NOMO-1 treated with DMSO at 0.1 percent for 48 hours (cell line): Measurements from ENCODE around the gene LHFPL6.

Experiments used
- DNase-seq: peaks from one replicate; lab custom pipeline; 2025; ENCODE audit not compliant: unreplicated experiment; lab: John Stamatoyannopoulos, UW

LHFPL6 gene

DNA sequence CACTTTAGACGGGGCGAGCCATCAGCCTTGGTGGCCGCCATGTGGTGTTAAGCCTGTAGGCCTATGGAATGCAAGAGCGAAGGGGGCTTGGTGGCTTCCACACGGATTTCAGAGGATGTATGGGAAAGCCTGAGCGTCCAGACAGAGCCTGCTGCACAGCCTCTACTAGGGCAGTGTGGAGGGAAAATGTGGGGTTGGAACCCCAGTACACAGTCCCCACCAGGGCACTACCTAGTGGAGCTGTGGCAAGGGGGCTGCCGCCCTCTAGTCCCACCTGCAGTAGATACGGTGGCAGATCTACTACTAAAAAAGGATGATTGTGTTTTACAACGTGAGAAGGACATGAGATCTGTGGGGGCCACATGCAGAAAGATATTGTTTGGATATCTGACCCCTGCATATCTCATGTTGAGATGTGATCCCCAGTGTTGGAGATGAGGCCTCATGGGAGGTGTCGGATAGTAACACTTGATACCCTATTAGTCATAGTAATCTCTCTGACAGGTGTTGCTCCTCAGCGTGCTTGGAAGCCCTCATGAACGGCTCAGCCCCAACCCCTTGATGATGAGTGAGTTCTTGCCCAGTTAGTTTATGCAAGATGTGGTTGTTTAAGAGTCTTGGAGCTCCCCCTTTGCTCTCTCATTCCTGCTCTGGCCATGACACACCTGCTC, 45.6 kb downstream of the LHFPL6 start:
- DNase-seq, result no peak

DNA sequence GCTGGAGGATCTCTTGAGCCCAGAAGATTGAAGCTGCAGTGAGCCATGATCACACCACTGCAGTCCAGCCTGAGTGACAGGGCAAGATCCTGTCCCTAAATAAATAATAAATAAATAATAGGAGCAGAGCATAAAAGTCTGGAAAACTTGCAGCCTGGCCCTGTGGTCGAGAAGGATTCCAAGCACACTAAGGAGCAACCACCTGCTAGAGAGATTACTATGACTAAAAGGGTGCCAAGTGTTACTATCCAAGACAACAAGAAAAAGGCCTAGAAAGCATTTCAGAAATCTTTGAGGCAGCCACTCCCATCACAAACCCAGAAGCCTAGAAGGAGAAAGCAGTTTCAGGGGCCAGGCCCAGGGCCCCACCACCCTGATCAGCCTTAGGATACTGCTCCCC, 46.1 kb downstream of the LHFPL6 start:
- no peak for DNase-seq

DNA sequence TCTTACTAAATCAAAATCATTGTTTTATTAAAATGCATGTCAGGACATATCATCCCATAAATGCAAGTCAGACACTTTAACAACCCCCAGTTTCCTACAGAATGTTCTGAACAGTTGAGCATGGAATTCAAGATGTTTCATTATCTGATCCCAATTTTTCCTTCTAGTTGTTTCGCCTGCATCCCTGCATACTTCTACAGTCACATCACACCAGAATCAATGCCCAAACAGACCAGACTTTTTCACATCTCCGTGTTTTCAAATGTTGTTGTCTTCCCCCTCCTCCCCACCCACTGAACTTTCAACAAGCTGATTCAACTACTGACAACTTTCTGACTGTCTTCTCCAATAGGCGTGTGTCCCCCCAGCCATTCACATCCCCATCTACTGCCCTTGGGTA, 48.6 kb downstream of the LHFPL6 start:
- DNase-seq, result no peak

DNA sequence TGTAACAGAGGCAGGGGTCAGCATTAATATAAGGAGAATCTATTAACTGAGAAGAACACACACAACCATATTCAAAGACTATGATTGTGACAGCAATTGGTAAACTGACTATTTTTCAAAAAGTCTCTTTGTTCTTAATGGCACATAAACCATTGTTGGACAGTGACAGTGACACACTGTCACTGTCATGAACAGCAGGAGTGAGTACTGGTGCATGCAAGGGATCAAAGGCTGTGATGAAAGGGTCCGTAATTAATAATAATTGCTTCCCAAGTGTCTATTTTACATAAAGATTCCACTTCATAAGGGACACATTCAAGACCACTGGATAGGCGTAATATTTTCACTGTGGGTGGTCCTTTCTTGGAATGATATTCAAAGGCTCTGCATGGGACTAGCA, 50.7 kb downstream of the LHFPL6 start:
- no peak for DNase-seq

DNA sequence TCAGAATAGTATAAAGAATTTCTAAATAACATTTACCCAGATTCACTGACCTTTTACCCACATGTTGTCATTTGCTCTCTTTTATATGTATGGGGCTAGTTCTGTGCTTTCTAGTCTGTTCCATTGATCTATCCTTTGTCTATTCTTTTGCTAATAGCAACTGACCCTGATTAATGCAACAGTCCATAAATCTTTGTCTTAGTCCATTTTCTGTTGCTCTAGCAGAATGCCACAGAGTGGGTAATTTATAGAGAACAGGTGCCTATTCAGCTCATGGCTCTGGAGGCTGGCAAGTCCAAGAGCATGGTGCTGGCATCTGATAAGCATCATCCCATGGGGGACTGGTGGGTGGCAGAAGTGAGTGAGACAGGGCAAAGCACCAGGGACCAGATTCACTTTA, 52.1 kb downstream of the LHFPL6 start:
- no peak for DNase-seq

DNA sequence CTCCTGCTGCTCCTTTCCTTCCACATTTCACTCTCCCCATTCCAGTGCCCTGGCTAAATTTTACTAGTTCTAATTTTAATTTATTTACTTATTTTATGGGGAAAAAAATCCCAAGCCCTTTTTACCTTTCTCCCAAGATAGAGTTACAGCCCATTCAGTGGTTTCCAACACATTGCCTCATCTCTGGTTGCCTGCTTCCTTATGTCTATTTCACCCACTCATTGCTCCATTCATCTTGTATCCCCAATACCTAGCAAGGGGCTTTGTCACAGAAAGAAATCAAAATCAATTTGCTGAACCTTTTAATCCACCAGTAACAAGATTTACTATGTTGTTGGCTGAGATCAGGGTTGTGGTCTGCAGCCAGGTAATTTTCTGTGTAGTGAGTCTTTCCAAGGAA, 55.9 kb downstream of the LHFPL6 start:
- no peak for DNase-seq

DNA sequence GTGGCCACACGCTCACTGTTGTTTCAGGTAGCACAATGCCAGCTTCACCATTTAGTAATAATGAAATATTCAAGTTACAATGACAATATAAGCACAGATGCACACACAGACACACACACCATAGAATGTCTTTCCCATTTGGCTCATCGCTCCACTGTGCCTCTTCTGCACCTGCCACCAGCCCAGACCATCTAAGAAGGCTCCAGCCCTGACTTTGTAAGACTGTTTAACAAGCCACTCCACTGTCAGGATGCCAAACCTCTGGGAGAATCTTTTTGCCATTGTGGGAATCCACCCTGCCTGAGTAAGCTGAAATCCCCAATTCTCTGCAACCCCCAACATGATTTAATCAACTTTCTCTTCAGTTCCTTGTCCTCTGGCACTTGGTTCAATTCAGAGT, 60.6 kb downstream of the LHFPL6 start:
- no peak for DNase-seq

DNA sequence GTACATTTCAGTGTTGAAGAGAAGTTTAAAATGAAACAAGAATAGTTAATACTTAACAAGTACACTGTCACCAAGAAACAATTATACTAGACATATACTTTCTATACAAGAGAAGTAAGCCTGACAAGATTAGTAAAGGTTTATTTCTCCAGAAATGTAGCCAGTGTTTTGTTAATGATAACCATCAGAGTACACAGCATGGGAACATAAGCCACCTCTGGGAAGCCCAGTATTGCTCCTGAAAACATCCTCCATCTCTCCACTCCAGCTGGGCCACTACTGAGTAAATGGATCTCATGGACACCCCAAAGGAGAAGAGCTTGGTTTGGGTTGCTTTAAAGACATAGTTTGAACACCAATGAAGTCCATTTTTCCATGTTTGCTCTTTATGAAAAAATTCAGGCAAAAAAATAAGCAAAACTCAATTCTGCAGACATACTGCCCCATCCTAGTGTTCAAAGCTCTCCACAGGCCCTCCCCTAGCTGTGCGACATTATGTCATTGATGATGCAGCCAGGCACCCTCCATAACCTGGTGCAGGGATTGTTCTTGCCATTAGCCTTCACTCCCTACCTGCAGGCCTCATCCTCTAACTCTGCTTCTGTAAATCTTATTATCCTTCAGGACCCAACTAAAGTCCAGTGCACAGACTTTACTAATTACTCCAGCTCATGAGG, 61.9 kb downstream of the LHFPL6 start:
- no peak for DNase-seq

DNA sequence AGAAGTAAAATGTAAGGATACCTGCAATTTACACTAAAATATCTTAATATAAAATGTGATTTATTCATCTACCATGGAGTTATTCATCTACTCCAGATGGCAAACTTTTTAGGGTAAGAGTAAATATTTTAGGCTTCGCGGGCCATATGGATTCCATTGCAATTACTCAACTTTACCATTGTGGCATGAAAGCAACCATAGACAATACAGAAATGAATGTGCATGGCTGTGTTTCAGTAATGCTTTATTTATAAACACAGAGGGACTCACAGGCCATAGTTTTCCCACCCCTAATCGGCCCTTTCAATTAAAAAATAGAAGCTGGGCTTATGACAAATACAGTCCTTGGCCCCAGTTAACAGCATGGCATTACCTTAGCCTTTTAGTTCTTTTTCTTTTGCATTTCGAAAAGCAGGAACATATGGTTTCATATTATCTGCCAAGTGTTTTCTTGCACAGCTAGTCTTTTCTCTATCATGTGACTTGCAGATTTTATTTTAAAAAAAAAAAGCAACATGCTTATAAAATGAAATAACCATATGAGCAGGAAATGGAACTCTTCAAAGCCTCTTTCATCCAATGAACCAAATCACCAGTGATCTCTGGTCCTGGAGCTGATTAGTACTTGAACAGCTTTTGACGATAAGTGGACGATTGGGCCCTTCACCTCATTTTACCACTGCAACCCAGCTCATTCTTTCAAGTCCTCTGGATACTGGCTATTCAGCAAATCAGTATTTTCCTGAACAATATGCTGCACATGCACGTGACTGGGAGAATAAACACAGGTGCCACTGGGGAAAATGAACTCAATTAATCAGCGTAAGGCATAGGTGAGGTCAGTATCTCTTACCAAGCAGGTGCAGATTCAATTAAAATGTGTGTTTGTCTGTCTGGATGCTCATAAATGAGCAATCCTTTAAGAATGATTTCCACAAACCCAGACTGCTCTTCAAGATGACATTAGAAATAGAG, 63.9 kb downstream of the LHFPL6 start:
- DNase-seq, result no peak

DNA sequence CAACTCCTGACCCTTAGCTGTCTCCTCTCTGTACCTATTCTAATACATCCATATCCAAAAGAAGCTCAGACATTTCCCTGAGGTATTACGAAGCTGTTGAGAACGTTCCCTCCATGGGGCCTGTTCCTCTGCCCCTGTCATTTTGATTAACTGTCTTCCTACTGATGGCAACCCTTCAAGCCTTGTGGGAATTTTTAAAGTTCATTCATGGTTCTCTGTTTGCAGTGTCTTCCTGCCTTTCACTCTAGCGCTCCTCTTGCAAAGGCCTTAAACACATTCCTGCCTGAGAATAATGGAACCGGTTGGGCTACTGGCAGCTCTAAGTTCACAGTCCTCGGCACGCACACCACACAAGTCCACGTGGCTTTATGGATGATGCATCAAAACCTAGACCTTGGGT, 66.1 kb downstream of the LHFPL6 start:
- no peak for DNase-seq

DNA sequence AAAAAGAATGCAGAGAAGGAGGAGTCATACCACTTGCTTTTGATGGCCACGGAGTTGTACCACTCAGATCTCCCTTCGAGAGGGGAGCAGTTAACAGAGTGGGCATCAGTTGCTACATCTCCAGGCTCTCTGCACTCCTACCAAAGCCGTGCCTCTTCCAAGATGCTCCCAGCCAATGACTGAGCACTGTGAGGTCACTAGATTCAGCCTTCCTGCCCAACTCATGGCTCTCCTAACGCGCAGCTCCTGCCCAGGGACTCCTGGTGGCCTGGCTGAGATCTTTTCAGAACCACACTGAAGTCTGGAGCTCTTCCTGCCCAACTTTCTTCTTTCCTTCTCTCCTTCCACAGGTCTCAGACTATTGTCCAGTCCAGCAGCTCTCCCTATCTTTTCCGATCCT, 66.7 kb downstream of the LHFPL6 start:
- no peak for DNase-seq

DNA sequence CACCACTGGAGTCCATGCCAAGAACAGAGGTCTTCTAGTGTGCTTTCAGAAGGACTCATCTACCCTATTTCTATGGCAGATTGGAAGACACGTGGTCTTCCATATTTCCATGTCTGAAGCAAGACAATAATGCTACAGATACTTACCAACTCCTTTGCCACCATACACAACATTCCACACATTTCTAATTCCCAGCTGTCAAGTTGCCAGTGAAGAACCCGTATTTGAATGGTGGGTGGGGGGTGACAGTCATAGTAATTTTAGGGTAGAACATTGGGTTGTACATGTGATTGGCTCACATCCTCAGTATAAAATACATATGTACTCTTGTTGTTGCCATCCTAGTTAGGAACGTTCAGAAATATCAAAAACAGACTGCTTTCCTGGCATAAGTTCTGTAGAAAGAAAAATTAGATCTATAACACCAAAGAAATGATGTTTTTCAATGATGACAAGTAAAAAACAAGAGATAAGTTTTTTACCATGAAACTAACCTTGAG, 69.3 kb downstream of the LHFPL6 start:
- DNase-seq, result no peak

DNA sequence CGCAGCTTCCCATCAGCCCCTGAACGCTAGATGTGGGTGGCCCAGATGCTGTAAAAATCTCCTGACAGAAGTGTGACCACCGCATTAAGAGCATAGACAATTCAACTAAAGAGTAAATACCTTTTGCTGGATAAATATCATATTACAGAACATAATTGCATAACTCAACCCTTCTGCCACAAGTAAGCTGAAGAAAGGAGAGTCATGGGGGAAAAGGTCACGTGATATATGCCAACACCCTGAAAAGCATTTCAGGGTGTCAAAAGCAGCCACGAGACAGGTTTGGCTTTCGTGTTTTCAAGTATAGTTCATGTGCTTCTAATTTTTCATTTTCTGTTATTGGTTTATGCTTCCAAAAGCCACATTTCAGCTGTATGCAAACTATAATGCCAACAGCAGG, 71.3 kb downstream of the LHFPL6 start:
- DNase-seq, result no peak

DNA sequence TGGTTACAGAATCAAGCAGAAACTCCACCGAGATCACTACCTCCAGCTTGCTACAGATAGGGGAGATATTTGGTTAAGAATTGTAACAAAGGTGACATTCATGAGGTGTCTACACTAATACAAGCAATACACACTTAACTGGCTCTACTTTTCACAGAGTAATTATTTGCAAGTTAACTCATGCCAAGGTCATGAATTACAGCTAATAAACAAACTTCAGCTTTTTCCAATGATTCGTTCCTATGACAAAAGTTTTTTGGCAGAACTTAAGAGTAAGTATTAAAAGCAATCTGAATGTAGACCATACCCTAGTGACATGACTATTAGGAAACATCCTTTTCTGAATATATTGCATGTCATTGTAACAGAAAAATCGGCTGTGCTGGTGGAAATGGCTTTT, 72.1 kb downstream of the LHFPL6 start:
- no peak for DNase-seq

DNA sequence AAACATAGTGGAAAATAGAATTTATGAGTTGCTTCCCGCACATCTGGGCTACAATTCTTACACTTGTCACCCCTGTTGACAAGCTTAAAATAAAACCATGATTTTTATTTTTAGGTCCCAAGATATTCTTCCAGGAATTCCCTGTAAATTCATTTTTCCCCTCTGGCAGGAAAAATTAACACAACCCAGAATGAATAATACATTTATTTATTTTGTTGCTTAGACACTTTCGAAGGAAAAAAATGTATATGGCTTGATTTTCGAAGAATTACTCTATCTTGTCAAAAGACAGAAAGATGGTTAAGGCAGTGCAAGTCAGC, 74.4 kb downstream of the LHFPL6 start:
- DNase-seq, result no peak

DNA sequence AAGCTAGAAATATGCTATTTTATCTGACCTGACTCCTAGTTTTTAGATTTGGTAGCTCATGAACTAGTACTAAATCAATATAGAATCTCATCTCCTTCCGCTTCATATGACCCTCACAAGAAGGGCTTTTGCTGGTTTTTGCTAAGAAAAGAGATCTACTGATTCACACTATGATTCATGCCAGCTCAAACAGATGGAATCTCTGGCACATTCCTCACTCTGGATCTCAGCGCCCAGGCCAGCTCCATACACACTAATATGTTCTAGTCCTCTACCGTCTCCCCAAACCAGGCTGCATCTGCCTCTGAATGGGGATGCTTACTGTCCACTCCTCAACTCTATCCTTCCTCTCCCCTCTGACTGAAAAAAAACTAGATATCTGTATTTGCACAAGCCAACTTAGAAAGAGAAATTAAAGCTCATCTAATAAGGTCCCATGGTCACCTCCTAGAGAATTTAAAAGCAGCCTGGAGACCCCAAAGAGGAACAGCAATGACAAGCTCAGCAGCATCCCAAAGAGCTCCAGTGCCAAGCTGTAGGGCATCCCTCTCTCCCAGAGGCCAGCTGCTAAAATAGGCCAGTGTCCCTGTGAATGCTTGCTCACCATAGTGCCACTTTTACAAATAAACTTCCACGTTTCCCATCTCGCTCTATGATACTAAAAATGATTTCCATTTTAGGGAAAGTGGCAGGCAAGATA, 74.9 kb downstream of the LHFPL6 start:
- no peak for DNase-seq

DNA sequence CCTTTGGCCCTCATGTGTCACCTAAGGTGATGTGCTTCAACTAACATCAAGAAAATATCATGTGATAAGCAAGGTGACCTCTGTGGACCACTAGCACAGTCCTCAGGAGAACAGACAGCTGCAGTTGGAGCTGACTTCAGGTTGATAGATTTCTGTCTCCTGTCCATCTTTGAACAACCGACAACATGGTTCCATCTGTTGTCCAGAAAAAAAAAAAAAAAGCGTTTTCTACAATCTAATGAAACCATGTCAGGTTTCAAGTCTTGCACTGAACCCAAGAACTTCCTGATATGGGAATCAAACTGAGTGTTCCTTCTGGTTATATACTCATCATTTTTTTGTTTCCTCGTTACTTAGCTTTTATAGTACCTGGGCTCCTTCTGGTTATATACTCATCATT, 75.7 kb downstream of the LHFPL6 start:
- no peak for DNase-seq

DNA sequence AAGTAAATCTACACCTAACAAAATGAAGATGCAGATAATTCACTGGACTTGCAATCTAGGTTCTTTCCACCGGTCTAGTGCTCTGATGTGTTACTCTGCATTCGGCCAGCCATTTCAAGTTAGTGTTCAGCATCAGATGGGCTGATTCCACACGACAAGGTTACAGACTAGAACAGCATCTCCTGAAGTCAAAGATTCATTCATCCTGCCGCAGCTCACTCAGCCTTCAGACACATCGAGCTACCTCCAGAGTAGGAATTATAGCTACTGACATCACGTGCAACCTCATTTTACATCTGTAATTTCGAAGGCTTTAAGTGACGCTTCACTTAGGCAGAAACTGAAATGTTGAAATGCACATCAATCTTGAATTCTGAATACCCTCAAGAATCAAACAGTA, 76.5 kb downstream of the LHFPL6 start:
- DNase-seq, result no peak

DNA sequence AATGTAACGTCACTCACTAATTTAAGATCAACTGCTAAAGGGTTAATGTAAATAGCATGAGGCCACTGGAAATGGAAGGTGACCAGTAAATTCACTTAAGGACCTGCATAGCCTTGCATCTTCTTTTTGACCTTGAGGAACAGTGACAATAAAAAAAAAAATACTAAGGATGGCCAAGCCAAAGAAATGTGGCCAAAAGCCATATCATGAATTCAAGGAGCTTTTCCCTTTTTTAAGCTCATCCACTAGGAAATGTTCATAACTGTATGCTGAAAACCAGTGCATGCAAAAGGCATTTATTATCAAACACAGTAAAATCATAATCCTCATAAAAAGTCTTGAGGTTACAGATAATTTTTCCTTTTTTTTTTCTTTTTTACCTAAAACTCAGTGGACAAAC, 77.5 kb downstream of the LHFPL6 start:
- DNase-seq, result no peak

DNA sequence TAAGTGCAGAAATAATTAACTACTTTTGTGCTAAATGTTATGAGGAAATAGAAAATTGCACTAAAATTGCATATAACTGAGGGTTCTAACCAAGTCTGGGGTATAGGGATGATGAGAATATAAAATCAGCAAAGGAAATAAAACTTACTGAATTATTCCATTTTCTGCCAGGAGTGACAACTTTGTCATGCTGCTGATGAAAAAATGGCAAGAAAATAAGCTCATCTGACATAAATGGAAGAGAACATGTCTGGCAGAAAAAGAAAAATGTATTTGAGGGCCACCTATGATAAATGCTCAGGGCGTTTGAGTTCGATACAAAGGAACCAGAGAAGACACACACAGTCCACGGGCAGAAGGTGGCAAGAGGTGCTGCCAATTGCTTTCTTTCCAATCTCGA, 78.2 kb downstream of the LHFPL6 start:
- DNase-seq, result no peak

DNA sequence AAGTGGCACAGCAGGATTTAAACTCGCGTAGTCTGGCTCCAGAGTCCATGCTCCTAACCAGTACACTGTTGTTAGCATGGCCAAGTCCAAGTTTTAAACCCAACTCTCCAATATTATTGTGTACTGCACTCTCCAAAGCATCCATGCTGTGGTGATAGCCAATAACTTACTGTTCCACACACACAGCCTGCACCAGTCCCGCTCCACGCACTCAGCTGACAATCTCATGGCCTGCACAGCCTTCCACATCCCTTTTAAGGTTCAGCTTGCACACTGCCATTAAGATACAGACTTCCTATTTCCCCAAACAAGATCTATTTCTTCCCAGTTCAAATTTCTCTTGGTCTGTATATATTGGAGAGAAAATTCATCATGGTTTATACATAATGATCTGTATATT, 80.7 kb downstream of the LHFPL6 start:
- no peak for DNase-seq
